ENCODE measurements around the gene NCOA3.

The NCOA3 gene

DNA sequence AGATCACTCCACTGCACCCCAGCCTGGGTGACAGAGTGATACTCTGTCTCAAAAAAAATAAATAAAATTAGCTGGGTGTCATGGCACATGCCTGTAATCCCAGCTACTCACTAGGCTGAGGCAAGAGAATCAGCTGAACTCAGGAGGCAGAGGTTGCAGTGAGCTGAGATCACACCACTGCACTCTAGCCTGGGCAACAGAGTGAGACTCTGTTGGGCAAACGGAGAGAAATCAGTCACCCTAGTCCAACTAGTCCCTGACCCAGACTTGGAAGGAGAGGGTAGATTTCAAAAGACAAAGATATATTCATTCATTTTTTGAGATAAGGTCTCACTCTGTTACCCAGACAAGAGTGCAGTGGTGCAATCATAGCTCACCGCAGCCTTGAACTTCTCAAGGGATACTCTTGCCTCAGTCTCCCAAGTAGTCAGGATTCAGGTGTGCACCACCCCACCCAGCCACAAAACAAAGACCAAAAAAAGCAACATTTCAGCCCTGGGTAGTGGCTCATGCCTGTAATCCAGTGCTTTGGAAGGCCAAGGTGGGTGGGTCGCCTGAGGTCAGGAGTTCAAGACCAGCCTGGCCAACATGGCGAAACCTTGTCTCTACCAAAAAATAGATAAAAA lies 26.2 kb upstream of the NCOA3 start:
- no peak overlapping the region for H3K4me3 ChIP-seq (replicated peaks; ENCODE audit: low read depth, low read length)
- no peak for DNase-seq (ENCODE audit: extremely low read depth, insufficient read length)
- no peaks in the 10 kb centered on the region for H3K27me3 ChIP-seq (replicated peaks; ENCODE audit: control insufficient read depth, insufficient read depth, low read length)
- TF ChIP-seq, protein P1, sequence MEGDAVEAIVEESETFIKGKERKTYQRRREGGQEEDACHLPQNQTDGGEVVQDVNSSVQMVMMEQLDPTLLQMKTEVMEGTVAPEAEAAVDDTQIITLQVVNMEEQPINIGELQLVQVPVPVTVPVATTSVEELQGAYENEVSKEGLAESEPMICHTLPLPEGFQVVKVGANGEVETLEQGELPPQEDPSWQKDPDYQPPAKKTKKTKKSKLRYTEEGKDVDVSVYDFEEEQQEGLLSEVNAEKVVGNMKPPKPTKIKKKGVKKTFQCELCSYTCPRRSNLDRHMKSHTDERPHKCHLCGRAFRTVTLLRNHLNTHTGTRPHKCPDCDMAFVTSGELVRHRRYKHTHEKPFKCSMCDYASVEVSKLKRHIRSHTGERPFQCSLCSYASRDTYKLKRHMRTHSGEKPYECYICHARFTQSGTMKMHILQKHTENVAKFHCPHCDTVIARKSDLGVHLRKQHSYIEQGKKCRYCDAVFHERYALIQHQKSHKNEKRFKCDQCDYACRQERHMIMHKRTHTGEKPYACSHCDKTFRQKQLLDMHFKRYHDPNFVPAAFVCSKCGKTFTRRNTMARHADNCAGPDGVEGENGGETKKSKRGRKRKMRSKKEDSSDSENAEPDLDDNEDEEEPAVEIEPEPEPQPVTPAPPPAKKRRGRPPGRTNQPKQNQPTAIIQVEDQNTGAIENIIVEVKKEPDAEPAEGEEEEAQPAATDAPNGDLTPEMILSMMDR (IDR thresholded peaks at IDR 0.05; ENCODE audit: insufficient read depth, low read length, poor library complexity, severe bottlenecking) = no peak
- H3K36me3 ChIP-seq (ENCODE audit: control insufficient read depth, insufficient read depth, low read length) = no peaks in the 10 kb centered on the region

DNA sequence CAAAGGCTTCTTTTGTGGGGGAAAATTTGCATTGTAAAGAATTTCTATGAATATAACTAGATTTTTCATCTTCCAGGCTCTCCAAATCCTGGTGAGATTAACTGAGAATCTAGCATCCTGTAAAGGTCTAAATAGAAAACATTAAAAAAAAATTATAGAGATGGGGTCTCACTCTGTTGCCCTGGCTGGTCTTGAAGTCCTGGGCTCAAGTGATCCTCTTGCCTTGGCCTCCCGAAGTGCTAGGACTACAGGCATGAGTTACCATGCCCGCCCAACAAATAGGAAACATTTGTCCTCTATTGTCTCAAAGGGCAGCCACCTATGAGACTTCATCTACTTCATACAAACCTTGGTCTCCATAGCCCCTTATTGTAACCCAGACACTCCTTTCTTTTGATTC lies 25.2 kb upstream of the NCOA3 start:
- Histone ChIP-seq H3K36me3 (ENCODE audit: control insufficient read depth, insufficient read depth, low read length) (no peaks in the 10 kb centered on the region), H3K27me3 (replicated peaks; ENCODE audit: control insufficient read depth, insufficient read depth, low read length) (no peaks in the 10 kb centered on the region), H3K4me3 (replicated peaks; ENCODE audit: low read depth, low read length) (no peak overlapping the region)
- no peak for DNase-seq (ENCODE audit: extremely low read depth, insufficient read length)
- TF ChIP-seq, protein P1 (IDR thresholded peaks at IDR 0.05; ENCODE audit: insufficient read depth, low read length, poor library complexity, severe bottlenecking) = no peak

DNA sequence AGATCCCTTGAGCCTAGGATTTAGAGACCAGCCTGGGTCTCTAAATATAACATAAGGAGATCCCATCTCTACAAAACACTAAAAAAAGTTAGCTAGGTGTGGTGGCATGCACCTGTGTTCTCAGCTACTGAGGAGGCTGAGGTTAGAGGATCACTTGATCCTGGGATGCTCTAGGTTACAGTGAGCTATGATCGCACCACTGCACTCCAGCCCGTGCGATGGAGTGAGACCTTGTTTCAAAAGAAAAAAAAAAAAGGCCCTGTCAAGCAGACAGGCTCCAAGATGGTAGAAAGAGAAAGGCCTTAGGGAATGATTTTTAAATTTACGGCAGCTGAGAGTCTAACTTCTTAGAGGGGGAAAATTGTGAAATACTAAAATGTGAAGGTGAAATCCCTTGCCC lies 22.6 kb upstream of the NCOA3 start:
- no peak for DNase-seq (ENCODE audit: extremely low read depth, insufficient read length)
- H3K4me3 ChIP-seq (replicated peaks; ENCODE audit: low read depth, low read length) = no peak overlapping the region
- TF ChIP-seq, protein P1 (IDR thresholded peaks at IDR 0.05; ENCODE audit: insufficient read depth, low read length, poor library complexity, severe bottlenecking) = no peak
- no peaks in the 10 kb centered on the region for H3K36me3 ChIP-seq (ENCODE audit: control insufficient read depth, insufficient read depth, low read length)
- no peaks in the 10 kb centered on the region for H3K27me3 ChIP-seq (replicated peaks; ENCODE audit: control insufficient read depth, insufficient read depth, low read length)

DNA sequence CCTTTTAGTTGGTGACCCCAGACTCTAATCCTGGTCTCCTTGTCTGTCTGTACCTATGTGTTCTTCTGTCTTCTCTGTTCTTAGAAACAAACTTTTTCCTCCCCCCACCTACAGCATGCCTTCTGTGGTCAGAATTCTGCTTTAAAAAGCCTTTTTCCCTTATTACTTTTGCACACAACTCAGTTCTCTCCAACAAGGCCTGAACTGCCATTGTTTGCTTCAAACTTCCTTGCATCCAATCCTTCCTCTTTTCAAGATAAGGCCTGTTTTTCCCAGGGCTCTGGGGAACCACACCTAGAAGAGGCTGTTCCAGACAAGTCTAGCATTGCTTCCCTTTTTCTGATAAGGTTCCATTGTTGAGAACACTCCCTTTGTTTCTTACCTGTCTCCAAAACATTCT lies 22.2 kb upstream of the NCOA3 start:
- Histone ChIP-seq H3K4me3 (replicated peaks; ENCODE audit: low read depth, low read length) (no peak overlapping the region), H3K36me3 (ENCODE audit: control insufficient read depth, insufficient read depth, low read length) (no peaks in the 10 kb centered on the region), H3K27me3 (replicated peaks; ENCODE audit: control insufficient read depth, insufficient read depth, low read length) (no peaks in the 10 kb centered on the region)
- DNase-seq (ENCODE audit: extremely low read depth, insufficient read length) = no peak
- TF ChIP-seq, protein P1 (IDR thresholded peaks at IDR 0.05; ENCODE audit: insufficient read depth, low read length, poor library complexity, severe bottlenecking) = no peak

DNA sequence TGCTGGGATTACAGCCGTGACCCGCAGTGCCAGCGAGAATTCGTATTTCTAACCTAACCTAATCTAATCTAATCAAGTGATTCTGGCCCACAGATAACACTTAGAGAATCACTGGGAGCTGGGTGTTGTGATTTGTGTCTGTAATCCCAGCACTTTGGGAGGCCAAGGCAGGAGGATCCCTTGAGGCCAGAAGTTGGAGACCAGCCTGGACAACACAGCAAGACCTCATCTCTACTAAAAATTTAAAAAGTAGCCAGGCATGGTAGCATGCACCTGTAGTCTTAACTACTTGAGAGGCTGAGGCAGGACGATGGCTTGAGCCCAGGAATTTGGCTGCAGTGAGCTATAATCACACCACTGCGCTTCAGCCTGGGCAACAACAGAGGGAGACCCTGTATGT lies 21.4 kb upstream of the NCOA3 start:
- Histone ChIP-seq H3K4me3 (replicated peaks; ENCODE audit: low read depth, low read length) (no peak overlapping the region), H3K27me3 (replicated peaks; ENCODE audit: control insufficient read depth, insufficient read depth, low read length) (no peaks in the 10 kb centered on the region), H3K36me3 (ENCODE audit: control insufficient read depth, insufficient read depth, low read length) (no peaks in the 10 kb centered on the region)
- DNase-seq (ENCODE audit: extremely low read depth, insufficient read length) = no peak
- TF ChIP-seq, protein P1 (IDR thresholded peaks at IDR 0.05; ENCODE audit: insufficient read depth, low read length, poor library complexity, severe bottlenecking) = no peak

DNA sequence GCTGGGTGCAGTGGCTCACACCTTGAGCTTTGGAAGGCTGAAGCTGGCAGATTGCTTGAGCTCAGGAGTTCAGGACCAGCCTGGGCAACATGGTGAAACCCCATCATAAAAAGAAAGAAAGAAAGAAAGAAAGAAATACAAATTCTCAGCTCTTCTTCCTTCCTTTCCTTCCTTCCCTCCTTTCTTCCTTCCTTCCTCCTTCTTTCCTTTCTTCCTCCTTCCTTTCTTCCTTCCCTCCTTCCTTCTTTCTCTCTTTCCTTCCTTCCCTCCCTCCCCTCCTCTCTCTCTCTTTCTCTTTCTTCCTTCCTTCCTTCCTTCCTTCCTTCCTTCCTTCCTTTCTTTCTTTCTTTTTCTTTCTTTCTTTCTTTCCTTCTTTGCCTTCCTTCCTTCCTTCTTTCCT lies 21.0 kb upstream of the NCOA3 start:
- DNase-seq (ENCODE audit: extremely low read depth, insufficient read length) = no peak
- TF ChIP-seq, protein P1 (IDR thresholded peaks at IDR 0.05; ENCODE audit: insufficient read depth, low read length, poor library complexity, severe bottlenecking) = no peak
- no peaks in the 10 kb centered on the region for H3K36me3 ChIP-seq (ENCODE audit: control insufficient read depth, insufficient read depth, low read length)
- no peaks in the 10 kb centered on the region for H3K27me3 ChIP-seq (replicated peaks; ENCODE audit: control insufficient read depth, insufficient read depth, low read length)
- H3K4me3 ChIP-seq (replicated peaks; ENCODE audit: low read depth, low read length) = no peak overlapping the region
